Measurements from ENCODE around the gene MPP1. TPM values are rescaled to one million over a fixed set of nuclear protein-coding genes. Genes with fewer than 3 reads are reported as not detected.

The MPP1 gene
- total RNA-seq, 1 experiment from 2014 or later = 38.7 TPM

GRCh38 chrX:154739952-154740465 is 65.3 kb downstream of the MPP1 start:
- no peak for DNase-seq (ENCODE audit: low read depth)
- in situ Hi-C loops (cut with HindIII; ENCODE audit: low pct_unique_long_range_greater_than_20kb, low sequenced_read_pairs) = no loop called here

GRCh38 chrX:154738011-154738738 is 67.1 kb downstream of the MPP1 start:
- in situ Hi-C loops (cut with HindIII; ENCODE audit: low pct_unique_long_range_greater_than_20kb, low sequenced_read_pairs) = no loop called here
- no peak for DNase-seq (ENCODE audit: low read depth)

GRCh38 chrX:154737136-154737535 is 68.1 kb downstream of the MPP1 start:
- in situ Hi-C loops (cut with HindIII; ENCODE audit: low pct_unique_long_range_greater_than_20kb, low sequenced_read_pairs) = no loop called here
- DNase-seq (ENCODE audit: low read depth) = no peak

GRCh38 chrX:154735695-154736393 is 69.4 kb downstream of the MPP1 start:
- in situ Hi-C loops (cut with HindIII; ENCODE audit: low pct_unique_long_range_greater_than_20kb, low sequenced_read_pairs) = no loop called here
- DNase-seq (ENCODE audit: low read depth) = no peak

- no peak for DNase-seq (ENCODE audit: low read depth)
- in situ Hi-C loops (cut with HindIII; ENCODE audit: low pct_unique_long_range_greater_than_20kb, low sequenced_read_pairs) = no loop called here
Measured at GRCh38 chrX:154734061-154734781, 71.1 kb downstream of the MPP1 start.

GRCh38 chrX:154733066-154733425 is 72.2 kb downstream of the MPP1 start:
- DNase-seq (ENCODE audit: low read depth) = no peak
- in situ Hi-C loops (cut with HindIII; ENCODE audit: low pct_unique_long_range_greater_than_20kb, low sequenced_read_pairs) = no loop called here

- DNase-seq (ENCODE audit: low read depth) = no peak
- in situ Hi-C loops (cut with HindIII; ENCODE audit: low pct_unique_long_range_greater_than_20kb, low sequenced_read_pairs) = no loop called here
Measured at GRCh38 chrX:154732421-154733065, 72.7 kb downstream of the MPP1 start.

- in situ Hi-C loops (cut with HindIII; ENCODE audit: low pct_unique_long_range_greater_than_20kb, low sequenced_read_pairs) = no loop called here
- no peak for DNase-seq (ENCODE audit: low read depth)
Measured at GRCh38 chrX:154731881-154732280, 73.4 kb downstream of the MPP1 start.

GRCh38 chrX:154731184-154731583 is 74.1 kb downstream of the MPP1 start:
- DNase-seq (ENCODE audit: low read depth) = no peak
- in situ Hi-C loops (cut with HindIII; ENCODE audit: low pct_unique_long_range_greater_than_20kb, low sequenced_read_pairs) = no loop called here

GRCh38 chrX:154730253-154730891 is 74.9 kb downstream of the MPP1 start:
- DNase-seq (ENCODE audit: low read depth) = no peak
- in situ Hi-C loops (cut with HindIII; ENCODE audit: low pct_unique_long_range_greater_than_20kb, low sequenced_read_pairs) = no loop called here

GRCh38 chrX:154729439-154729838 is 75.8 kb downstream of the MPP1 start:
- in situ Hi-C loops (cut with HindIII; ENCODE audit: low pct_unique_long_range_greater_than_20kb, low sequenced_read_pairs) = no loop called here
- no peak for DNase-seq (ENCODE audit: low read depth)

Other genes with a start within 250 kb of the MPP1 start
- gene CTAG1A, start 220.4 kb downstream of the MPP1 start, total RNA-seq (2014; rRNA removed; shearing (Covaris generic); ENCODE audit: low replicate concordance) = not detected in 2 replicates
- not detected in 2 replicates for gene CTAG1B, start 186.2 kb downstream of the MPP1 start, total RNA-seq (2014; rRNA removed; shearing (Covaris generic); ENCODE audit: low replicate concordance)
- not detected in 2 replicates for gene CTAG2, start 151.9 kb downstream of the MPP1 start, total RNA-seq (2014; rRNA removed; shearing (Covaris generic); ENCODE audit: low replicate concordance)
- 0.14 TPM in 1 of 2 replicates, not detected in the other for gene GAB3, start 54.4 kb downstream of the MPP1 start, total RNA-seq (2014; rRNA removed; shearing (Covaris generic); ENCODE audit: low replicate concordance)
- gene DKC1, start 42.6 kb downstream of the MPP1 start, total RNA-seq (2014; rRNA removed; shearing (Covaris generic); ENCODE audit: low replicate concordance) = 20.4 and 68.5 TPM in 2 replicates
- not detected in 2 replicates for gene SMIM9, start 29.2 kb upstream of the MPP1 start, total RNA-seq (2014; rRNA removed; shearing (Covaris generic); ENCODE audit: low replicate concordance)
- 5.0 TPM in 1 of 2 replicates, not detected in the other for gene F8A1, start 80.9 kb upstream of the MPP1 start, total RNA-seq (2014; rRNA removed; shearing (Covaris generic); ENCODE audit: low replicate concordance)
- gene F8, start 217.2 kb upstream of the MPP1 start, total RNA-seq (2014; rRNA removed; shearing (Covaris generic); ENCODE audit: low replicate concordance) = 5.2 and 7.1 TPM in 2 replicates
- 57.0 and 80.3 TPM in 2 replicates for gene FUNDC2, start 221.4 kb upstream of the MPP1 start, total RNA-seq (2014; rRNA removed; shearing (Covaris generic); ENCODE audit: low replicate concordance)

All from Caki2 (cell line).